ENCODE results near the gene NEURL2.
"Not testable (repeated sequence)": the region's sequence is repeated elsewhere in the genome, so short reads cannot be mapped to it uniquely, and the experiment has no call there.

NEURL2 gene, protein sequence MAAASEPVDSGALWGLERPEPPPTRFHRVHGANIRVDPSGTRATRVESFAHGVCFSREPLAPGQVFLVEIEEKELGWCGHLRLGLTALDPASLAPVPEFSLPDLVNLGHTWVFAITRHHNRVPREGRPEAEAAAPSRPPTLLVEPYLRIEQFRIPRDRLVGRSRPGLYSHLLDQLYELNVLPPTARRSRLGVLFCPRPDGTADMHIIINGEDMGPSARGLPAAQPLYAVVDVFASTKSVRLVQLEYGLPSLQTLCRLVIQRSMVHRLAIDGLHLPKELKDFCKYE

DNA sequence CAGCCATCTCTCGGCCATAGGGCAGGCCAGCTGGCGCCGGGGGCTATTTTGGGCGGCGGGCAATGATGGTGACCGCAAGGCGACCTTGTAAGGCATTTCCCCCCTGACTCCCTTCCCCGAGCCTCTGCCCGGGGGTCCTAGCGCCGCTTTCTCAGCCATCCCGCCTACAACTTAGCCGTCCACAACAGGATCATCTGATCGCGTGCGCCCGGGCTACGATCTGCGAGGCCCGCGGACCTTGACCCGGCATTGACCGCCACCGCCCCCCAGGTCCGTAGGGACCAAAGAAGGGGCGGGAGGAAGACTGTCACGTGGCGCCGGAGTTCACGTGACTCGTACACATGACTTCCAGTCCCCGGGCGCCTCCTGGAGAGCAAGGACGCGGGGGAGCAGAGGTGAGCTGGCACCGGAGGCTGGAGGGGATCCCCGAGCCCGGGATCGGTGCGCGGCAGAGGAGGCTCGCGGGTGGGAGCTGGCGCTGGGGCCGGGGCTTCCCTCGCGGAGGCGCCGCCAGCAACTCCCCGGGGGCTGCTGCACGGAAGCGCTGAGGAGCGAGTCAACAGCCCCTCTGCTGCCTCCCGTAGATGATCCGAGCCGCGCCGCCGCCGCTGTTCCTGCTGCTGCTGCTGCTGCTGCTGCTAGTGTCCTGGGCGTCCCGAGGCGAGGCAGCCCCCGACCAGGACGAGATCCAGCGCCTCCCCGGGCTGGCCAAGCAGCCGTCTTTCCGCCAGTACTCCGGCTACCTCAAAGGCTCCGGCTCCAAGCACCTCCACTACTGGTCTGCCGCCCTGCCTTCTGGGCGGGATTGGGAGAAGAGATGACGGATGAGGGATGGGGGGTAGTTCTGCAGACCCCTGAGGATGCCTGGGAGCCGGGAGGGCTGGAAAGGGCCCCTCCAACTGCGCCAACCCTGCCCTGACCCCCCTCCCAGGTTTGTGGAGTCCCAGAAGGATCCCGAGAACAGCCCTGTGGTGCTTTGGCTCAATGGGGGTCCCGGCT is at the start of gene NEURL2, which contains the start of gene CTSA:
Gene NEURL2, minus strand, starts transcription at position 224 of the 999 bp plus-strand sequence. Its CDS starts 217 bp downstream, at position 7.
Gene CTSA, plus strand, starts transcription at position 351 of the 999 bp plus-strand sequence. Its CDS starts 234 bp downstream, at position 585.
- peak; percentile 79 to 85 for DNase-seq (ENCODE audit: low read depth in 2 of 2)

DNA sequence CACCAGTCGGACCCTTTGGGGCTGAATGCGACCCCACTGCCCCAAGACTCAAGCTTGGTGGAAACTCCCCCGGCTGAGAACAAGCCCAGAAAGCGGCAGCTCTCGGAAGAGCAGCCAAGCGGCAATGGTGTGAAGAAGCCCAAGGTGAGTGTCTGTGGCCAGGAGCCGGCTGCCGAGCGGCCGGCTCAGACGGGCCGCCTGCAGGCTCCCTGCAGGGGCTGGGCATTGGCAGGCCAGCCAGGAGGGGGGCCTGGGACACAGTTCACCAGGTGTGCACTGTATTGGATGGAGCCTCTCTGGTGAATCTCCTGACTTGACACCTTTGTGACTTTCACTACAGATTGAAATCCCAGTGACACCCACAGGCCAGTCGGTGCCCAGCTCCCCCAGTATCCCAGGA is 49.5 kb upstream of the NEURL2 start:
- DNase-seq (ENCODE audit: low read depth in 2 of 2): no peak

DNA sequence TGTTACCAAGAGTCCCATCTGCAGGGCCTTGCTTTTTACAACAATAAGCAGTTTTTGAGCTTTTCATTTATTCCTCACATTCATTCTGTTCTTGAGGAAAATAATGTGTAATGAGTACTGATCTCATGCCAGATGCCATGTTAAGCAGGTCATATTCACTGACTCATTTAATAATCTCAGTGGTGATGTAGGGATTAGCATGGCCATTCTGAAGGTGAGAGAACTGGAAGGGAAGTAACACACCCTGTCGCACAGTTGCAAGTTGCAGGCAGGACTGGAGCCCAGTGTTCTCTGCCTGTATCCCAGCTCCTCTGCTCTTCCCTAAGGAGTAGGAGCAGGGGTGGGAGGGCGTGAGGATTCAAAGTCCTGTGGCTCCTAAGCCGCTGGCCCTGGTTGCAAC is 49.0 kb upstream of the NEURL2 start:
- DNase-seq (ENCODE audit: low read depth in 2 of 2): no peak

DNA sequence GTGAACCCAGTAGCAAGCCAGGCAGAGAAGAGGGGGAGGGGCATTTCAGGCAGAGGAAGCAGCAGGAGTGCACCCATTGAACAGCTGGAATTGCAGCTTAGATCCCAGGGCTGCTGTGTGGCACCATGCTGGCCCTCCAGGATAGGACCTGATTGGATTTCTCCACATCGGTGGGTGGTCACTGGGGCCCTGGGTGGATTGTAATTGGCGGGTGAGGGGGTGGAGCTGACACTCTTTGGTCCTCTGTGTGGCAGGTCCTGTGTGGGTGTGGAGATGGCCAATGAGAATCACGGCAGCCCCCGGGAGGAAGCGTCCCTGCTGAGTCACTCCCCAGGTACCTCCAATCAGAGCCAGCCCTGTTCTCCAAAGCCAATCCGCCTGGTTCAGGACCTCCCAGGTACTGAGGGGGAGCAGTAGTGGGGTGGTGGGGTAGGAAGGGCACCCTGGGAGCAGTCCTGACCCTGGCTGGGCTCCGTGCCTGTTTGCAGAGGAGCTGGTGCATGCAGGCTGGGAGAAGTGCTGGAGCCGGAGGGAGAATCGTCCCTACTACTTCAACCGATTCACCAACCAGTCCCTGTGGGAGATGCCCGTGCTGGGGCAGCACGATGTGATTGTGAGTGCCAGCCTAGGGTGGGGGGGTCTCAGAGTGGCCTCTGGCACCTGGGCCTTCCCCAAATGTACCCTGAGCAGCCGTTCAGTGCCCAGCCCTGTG is 47.9 kb upstream of the NEURL2 start:
- DNase-seq (ENCODE audit: low read depth in 2 of 2): no peak

DNA sequence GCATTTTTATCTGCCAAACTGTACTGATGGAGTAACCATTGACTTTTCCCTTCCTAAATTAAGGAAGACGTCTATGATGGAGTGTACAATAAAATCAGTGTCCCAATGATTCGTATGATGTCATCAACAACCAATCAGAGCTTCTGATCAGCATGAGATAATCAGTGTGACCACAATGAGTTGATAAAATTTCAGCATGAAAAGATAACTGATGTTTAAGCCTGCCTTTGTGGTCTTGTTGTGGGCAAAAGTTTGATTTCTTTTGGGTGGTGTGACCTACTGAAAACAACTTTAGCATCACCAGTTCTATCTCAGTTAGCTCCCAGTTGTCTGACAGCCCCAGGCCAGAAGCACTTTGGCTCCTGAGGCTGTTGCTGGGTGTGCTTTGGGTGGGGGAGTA is 46.8 kb upstream of the NEURL2 start:
- DNase-seq (ENCODE audit: low read depth in 2 of 2): no peak

DNA sequence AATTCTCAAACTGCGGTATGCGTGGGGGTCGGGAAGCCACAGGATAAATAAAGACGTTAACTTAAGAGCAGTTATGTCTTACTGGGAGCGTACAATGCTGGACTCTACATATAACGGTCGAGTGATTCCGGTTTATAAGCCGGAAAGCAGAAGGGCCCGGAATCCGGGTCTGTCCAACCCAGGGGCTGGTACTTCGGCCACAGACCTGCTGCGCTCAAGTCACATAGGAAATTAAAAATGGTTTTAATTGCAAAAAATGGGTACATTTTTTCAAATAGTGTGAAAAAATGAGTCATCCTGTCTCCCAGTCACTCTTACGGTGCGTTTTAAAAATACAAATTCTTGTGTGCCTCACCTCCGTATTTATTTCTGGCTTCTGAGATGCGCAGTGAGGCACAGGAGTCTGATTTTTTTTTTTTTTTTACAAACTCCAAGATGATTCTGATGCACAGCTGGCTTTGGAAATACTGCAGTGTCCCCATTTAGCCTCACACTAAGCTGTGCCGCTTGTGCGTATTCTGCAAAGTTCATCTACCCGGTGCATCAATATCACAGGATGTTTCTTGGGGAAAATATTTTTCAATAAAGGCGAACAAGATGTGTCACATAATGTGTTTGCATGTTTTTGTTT is 44.5 kb upstream of the NEURL2 start:
- no peak for DNase-seq (ENCODE audit: low read depth in 2 of 2)

DNA sequence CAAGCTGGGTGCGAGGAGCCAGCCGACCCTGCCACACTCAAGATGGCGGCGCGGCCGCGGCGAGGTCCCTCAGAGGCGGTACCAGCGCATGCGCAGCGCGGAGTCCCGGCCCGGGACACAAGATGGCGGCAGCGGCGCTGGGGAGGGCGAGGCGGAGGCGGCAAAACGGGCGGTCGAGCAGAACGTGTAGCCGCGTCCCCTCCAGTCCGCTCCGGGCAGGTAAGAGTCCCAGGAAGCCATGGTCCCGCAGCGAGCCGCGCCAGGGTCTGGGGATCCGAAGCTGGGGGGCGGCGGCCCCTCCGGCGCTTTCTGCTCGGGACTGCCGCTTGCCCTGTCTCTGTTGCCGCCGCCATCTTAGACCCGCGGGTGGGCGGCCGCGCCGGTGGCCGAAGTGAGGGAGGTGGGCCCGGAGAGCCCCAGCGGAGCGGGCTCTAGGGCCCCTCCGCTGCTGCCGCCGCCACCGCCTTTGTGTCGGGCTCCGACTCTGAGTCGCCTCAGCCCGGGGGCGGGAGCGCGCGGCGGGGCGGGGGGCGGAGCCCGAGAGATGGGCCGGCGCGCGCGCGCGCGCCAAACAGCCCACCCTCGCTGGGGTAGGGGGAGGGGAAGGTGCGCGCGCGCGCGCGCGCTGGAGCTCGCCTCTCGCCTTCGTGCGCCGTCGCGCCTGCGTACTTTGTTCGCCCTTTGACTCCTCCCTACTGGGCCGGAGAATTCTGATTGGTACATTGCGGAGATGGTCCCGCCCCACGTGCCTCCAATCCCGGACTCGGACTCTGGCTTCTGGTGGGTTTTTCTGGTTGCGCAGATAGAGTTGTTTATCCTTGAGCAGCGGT is 43.8 kb upstream of the NEURL2 start, which contains the start of gene PCIF1:
Gene PCIF1, plus strand, starts transcription at position 98 of the 830 bp plus-strand sequence. CDS start 4,317 bp downstream, outside the sequence.
- DNase-seq (ENCODE audit: low read depth in 2 of 2): peak; percentile 96

DNA sequence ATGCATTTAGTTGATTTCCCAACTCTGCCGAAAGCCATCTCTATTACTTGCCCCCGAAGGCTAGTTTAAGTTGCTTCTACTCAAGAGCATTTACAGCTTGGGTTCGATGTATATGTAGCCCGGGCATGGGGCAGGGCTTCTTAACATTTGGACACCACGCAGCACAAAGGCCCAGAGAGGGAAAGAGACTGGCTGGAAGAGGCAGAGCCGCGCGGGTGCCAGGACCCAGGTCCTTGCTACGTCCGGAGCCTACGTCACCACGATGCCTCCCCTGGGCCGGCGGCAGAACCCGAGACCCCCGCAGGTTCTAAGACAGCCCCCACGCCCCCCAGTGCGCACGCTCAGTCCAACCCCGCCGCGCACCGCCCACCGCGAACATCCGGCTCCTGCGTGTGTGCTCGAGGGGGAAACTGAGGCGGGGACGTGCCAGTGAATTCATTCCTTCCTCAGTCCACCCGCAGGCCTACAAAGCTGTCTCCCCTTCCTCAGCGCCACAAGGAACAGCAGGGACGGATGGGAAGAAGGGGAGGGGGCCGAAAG is 43.1 kb upstream of the NEURL2 start:
- DNase-seq (ENCODE audit: low read depth in 2 of 2): peak; percentile 22 to 40

DNA sequence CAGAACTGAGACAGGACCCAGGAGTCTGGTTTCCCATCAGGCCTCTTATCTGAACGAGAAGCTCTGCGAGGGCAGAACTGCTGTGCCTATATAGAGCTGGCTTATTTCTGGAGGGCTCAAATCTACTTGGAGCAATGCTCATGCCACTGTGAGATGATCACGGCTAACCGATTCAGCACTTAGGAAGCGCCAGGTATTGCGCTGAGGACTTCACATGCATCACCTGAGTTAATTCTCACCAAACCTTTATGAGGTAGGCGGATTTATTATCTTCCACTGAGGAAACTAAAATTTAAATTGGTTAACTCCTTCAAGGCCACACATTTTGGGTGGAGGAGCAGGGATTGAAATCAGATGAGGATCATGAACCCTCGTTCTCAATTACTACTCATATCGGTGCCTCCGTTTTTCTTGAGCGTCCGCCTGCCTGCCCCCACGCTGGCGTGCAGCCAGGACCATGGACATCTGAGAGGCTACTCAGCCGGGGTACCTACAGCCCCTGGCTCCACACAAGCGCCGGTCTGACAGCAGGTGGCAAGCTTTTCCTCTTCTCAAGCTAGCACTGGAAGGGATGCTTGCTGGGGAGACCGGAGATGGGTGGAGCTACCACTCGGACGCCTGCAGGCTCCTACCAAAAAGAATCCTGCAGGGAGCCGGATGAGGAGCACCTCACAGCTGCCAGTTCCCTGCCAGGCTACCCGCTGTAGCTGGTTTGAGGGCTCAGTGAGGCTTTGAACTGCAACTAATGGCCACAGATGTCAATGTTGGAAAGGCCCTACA is 42.4 kb upstream of the NEURL2 start:
- peak; percentile 38 to 53 for DNase-seq (ENCODE audit: low read depth in 2 of 2)

DNA sequence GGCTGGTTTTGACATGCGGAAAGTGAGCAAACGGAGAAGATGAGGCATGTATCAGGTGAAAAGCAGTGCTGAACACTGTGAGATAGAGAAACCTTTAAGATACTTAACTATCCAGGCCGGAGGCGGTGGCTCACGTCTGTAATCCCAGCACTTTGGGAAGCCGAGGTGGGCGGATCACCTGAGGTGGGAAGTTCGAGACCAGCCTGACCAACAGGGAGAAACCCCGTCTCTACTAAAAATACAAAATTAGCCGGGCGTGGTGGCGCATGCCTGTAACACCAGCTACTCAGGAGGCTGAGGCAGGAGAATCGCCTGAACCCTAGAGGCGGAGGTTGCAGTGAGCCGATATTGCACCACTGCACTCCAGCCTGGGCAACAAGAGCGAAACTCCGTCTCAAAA is 40.7 kb upstream of the NEURL2 start:
- DNase-seq (ENCODE audit: low read depth in 2 of 2): not testable (repeated sequence)

DNA sequence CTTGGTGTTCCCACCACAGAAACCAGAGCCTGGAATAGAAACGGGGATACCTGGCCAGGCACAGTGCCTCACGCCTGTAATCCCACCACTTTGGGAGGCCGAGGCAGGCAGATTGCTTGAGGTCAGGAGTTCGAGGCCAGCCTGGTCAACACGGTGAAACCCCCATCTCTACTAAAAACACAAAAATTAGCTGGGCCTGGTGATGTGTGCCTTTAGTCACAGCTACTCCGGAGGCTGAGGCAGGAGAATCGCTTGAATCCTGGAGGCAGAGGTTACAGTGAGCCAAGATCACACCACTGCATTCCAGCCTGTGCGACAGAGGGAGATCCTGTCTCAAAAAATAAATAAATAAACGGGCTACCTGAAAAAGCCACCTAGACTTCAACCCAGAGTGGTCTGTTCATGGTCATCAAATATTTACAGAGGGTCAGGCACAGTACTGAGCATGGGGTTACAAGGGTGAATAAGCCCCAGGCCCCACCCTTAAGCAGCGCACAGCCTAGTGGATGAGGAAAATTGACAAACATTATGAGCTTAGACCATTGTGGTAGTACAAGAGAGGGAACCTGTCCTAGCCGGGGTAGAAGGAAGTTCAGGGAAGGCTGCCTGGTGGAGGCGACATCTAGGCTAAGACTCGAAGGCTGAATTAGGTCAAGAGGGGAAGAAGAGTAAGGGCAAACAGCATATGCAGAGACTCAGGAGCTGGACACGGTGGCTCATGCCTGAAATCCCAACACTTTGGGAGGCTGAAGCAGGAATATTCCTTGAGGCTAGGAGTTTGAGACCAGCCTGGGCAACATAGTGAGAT is 36.3 kb upstream of the NEURL2 start:
- DNase-seq (ENCODE audit: low read depth in 2 of 2): no peak

DNA sequence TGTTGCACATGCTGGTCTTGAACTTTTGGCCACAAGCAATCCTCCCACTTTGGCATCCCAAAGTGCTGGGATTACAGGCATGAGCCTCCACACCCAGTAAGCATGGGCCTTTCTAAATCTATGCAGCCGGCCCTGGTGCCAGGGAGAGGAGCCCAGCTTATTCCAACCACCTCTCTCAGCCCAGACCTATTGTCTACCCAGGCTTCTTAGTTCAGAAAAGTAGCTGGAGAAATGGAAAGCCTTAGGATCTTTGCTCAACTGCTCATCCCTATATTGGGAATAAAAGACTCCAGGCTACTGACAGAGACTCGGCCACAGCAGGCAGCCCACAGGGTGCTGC is 35.7 kb upstream of the NEURL2 start:
- DNase-seq (ENCODE audit: low read depth in 2 of 2): no peak

DNA sequence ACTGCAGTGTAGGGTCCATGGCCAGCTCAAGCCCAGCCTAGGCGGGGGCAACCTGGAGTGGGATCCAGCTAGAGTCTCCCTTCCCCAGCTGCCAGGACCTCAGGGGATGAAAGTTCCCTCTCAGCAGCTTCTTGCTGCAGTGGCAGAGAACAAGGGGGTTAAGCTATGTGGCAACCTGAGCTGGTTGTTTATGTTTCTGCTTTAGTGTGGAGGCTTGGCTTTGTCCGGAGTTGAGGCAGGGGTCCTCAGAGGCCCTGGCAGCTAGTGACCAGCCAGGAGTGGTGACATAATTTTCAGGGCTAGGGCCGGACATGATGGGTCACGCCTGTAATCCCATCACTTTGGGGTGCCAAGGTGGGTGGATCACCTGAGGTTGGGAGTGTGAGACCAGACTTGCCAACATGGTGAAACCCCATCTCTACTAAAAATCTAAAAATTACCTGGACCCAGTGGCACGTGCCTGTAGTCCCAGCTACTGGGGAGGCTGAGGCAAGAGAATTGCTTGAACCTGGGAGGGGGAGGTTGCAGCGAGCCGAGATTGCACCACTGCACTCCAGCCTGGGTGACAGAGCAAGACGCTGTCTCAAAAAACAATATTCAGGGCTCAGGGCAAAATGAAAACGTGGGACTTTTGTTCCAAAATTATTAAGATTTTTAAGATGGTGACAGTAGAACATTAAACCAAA is 35.0 kb upstream of the NEURL2 start:
- DNase-seq (ENCODE audit: low read depth in 2 of 2): no peak

DNA sequence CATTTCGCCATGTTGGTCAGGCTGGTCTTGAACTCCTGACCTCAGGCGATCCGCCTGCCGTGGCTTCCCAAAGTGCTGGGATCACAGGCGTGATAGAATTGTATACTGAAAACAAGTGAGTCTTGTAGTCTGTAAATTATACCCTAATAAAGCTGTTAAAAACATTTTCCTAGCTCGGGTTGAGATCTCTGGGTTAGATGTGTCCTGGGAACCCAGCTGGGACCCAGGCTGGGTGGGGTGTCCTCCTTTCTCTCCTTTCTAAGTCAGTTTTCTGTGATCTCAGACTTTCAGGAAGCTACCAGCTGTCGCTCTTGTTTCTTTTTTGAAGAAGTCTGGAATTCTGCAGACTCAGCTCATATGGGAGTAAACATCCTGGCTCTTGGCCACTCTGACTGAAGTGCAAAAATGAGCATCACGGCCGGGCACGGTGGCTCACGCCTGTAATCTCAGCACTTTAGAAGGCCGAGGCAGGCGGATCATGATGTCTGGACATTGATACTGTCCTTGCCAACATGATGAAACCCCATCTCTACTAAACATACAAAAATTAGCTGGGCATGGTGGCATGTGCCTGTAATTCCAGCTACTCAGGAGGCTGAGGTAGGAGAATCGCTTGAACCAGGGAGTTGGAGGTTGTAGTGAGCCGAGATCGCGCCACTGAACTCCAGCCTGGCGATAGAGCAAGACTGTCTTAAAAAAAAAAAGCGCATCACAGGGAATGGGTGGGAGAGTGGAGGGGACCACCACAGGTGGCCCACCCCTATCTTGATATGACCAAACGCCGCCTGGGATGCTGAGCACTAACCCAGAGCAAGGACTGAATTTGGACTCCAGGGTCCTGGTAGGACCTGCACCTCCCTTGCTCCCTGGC is 33.6 kb upstream of the NEURL2 start:
- no peak for DNase-seq (ENCODE audit: low read depth in 2 of 2)

DNA sequence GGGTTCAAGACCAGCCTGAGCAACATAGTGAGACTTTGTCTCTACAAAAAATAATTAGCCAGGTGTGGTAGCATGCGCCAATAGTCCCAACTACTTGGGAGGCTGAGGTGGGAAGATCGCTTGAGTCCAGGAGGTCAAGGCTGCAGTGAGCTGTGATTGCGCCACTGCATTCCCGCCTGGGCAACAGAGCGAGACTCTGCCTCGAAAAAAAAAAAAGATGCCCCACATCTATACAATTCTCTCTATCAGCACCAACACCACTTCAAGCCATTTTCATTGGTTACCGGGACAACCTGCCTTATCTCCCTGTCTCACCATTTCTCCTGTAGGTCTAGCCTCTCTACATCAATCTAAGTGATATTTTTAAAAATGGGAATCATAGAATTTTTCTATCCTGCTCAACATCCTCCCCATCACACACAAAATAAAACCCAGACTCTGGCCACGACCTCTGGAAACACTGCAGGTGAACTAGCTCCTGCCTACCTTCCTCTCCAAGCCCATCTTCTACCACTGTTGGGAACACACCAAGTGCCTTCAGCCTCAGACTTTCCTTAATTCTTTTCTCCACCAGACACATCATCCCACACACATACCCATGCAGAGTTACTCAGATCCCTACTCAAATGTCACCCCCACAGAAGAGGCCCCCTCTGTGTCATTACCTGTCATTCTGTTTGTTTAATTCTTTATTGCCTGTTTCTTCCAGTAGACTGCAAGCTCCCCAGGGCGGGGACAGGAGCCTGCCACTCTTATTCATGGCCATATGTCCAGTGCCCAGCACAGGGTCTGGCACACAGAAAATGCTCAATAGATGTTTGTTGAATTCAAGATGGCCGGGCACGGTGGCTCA is 30.6 kb upstream of the NEURL2 start:
- DNase-seq (ENCODE audit: low read depth in 2 of 2): no peak
